Gastroesophageal sphincter (tissue), 3 donors: ENCODE results near the gene ERFL.

ENCODE experiments used
- EP300 ChIP-seq: sonication (generic); formaldehyde crosslinking; IDR thresholded peaks from one replicate; pipeline ENCODE4 v1.6.1; 2017; ENCODE audit warnings: antibody characterized with exemption, mild to moderate bottlenecking
- POLR2A ChIP-seq, 2 donors: fragments of 450-650 bp; IDR thresholded peaks; one replicate each; pipeline ENCODE4 v1.6.1; 2017; ENCODE audit warnings: antibody characterized with exemption in 2 of 2, mild to moderate bottlenecking in 2 of 2, moderate library complexity in 1 of 2
- POLR2AphosphoS5 ChIP-seq: sonication (generic); formaldehyde crosslinking; IDR thresholded peaks from one replicate; pipeline ENCODE4 v1.6.1; 2017; ENCODE audit warnings: antibody characterized with exemption
- TF ChIP-seq, protein P1 (sequence below), 4 experiments: fragments of 200-600 bp in 2 of 4; fragments of 450-650 bp in 2 of 4; sonication (generic) in 1 of 4; IDR thresholded peaks; one replicate each; pipeline ENCODE4 v1.5.1; 2017 to 2019; ENCODE audit warnings: antibody characterized with exemption in 4 of 4, mild to moderate bottlenecking in 2 of 4, moderate library complexity in 2 of 4

DNA sequence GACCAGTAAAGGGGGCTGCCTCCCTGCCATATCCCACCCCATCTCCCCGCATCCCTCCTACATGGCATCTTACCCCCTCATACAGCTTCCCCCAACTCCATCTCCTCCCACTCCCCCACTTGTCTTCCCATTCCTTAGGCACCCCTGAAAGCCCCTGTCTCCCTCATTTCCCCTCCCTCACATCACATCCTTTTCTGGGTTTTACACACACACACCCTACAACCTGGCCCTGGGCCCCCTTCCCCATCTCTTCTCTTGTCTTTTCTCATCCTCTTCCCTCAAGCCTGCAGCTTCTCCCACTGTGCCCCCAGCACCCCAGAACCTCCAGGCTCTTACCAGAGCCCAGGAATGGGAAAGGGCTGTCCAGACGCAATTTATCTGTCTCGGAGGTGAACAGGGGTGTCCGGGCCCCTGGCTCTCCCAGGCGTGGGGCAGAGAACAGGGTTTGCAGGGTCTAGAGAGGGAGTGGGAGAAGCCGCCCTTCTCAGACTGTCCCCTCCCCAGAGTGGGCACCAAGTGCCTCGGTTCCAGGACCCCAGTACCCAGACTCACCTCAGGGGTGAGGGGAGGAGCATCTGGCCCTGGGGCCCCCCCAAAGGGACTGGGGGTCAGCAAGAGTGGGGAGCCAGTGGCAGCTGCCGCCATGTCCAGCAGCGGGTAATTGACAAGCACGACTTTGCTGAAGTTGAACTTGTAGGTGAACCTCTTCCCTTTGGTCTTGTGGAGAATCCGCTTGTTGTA is 19.4 kb downstream of the ERFL start:
- TF ChIP-seq, protein P1, sequence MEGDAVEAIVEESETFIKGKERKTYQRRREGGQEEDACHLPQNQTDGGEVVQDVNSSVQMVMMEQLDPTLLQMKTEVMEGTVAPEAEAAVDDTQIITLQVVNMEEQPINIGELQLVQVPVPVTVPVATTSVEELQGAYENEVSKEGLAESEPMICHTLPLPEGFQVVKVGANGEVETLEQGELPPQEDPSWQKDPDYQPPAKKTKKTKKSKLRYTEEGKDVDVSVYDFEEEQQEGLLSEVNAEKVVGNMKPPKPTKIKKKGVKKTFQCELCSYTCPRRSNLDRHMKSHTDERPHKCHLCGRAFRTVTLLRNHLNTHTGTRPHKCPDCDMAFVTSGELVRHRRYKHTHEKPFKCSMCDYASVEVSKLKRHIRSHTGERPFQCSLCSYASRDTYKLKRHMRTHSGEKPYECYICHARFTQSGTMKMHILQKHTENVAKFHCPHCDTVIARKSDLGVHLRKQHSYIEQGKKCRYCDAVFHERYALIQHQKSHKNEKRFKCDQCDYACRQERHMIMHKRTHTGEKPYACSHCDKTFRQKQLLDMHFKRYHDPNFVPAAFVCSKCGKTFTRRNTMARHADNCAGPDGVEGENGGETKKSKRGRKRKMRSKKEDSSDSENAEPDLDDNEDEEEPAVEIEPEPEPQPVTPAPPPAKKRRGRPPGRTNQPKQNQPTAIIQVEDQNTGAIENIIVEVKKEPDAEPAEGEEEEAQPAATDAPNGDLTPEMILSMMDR (IDR thresholded peaks at IDR 0.05): no peak
- TF ChIP-seq POLR2AphosphoS5 (no peak), POLR2A (IDR thresholded peaks at IDR 0.05) (no peak), EP300 (no peak)
